NCI-H2029 (cell line): Measurements from ENCODE around the gene PEPD.

Source experiments
- DNase-seq: peaks from one replicate; lab custom pipeline; 2025; lab: John Stamatoyannopoulos, UW

The PEPD gene

GRCh38 chr19:33420821-33421220 lies 100.8 kb downstream of the PEPD start:
- no peak for DNase-seq

DNA sequence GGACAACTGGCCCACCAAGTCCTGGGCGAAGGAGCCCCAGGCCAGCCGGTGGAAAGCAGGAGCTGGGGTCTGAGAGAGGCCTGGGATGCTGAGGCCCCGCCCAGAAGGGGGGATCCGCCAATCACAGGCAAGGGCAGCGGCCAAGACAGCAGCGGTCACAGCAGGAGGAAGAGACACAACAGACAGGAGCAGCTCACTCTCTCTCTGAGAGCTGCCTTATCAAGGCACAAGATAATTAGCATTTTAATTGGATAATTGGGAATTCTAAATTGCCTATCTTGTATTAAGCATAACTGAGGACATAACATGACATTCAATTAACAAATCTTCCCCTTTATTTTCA lies 101.8 kb downstream of the PEPD start:
- DNase-seq = no peak

- DNase-seq = no peak
Measured at GRCh38 chr19:33418871-33419787, 102.5 kb downstream of the PEPD start.

DNA sequence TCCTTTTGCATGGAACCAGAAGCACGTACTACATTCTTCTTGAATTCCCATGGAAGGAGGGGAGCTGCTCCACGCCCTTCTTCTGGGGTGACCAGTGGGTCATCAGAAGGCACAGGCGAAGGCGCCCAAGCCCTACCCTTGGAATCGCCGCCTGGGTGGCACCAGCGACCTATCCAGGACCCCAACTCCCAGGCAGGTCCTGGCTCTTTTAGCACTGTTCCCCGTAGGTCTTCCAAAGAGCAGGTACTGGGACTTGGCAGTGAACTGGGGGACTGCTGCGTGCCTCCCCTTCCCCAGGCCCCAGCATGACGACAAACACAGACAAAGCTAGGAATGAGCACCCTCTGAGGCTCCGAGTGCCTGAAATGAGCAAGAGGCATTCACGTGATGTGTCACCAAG lies 103.1 kb downstream of the PEPD start:
- no peak for DNase-seq

GRCh38 chr19:33417751-33418150 lies 103.8 kb downstream of the PEPD start:
- no peak for DNase-seq

DNA sequence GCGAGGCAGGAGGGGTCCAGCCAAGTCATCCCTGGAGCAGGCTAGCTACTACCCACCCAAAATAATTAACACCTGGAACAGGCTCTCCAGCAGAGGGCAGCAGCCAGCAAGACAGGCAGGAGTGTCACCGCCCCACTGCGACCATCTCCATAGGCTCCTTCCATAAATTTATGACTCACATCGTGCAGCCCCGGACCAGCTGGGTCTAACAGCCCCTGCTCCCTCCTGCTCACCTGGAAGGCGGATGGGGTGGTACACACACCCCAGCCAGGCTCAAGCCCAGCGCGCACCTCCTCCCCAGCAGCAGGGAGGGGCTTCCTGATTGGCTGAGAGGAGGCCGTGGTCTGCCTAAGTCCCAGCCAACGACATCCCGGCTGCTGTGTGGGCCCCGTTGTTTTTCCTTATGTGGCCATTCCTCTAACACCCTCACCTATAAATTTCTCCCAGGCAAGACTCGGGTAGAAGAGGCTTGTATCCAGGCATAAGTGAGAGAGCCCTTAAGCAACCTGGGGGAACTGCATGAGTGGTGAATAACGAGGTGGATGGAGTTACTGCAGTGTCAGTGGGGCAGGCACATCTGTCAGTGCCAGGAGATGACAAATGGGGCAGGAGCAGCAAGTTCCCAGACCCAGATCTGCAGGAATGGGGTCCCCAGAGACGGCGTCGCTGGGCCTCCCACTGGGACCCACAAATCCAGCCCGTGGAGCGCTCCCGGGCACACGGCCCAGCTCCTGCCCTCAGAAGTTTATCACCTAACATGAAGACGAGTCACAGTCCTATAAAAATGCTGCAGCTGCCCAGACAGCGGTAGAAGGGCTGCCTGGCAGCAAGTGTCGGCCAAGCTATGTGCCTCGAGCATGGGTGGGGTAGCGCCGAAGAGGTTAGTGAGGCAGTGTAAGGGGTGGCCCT lies 105.0 kb downstream of the PEPD start:
- DNase-seq = peak; percentile 34

DNA sequence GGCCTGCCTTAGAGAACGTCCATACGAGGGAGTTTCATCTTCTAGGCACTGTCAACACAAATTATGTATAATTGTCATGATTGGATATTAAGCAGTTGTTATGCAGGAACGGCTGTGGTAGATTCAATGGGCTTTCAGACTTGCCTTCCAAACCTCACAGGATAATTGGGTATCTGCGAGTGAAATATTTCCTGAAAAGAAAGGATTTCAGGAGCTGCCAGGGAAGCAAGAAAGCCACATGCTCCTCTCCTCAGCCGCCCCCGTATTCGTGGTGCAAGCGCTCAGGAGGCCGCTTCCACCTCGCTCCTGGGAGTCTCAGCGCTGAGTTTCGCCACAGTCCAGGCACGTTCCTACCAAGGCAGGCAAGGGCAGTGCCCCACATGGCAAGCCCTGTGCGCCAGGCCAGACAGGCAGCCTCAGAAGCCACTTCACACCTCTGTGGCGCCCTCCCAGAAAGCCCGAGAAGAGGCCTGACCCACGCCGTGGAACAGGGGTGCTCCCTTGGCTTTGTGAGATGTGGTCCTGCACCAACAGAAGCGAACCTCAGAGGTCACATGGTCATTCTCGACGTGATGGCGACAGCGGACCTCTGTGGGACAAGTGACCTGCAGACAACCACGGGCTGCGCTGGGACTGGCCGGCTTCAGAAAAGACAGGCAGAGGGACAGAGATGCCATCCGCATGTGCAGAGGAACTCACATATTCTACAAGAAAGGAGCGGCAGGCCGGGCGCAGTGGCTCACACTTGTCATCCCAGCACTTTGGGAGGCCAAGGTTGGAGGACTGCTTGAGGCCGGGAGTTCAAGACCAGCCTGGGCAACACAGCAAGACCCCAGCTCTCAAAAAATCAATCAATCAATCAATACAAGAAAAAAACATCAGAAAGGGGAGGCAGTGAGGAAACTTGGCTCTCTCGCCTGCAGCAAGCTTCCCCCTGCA lies 106.7 kb downstream of the PEPD start:
- no peak for DNase-seq

DNA sequence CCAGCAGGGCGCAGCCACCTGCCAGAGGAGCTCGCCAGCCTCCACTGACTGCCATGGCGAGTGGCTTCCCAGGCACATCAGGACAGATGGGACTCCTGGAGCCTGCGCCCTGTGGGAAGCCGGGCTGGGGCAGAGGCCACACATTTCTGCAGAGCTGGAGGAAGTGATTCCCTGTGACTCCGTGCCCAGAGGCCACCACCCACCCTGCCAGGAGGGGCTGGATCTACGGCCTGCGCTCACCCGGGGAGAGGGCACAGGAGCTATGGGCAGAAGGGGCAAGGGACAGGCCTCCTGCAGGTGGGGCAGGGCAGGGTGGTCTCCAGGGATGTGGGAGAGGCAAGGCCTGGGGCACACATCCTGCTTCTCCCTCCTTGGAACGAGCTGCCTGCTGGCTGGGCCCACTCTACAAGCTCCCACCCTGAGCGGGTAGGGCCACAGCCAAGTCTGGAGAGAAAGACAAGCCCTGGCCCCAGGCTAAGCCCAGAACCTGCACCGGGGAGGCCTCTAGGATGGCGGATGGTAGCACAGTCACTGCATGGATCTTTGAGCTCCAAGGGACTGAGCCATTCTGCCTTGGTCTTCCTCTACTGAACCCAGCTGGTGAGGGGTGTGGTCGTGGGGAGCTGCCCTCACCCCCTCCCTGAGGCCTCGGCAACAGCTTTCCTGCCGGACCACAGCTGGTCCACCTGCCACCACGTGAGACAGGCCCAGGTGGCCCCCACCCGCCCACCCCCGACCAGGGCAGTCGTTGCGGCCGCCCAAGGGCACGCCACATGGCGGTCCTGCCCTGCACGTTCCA lies 107.5 kb downstream of the PEPD start:
- no peak for DNase-seq

DNA sequence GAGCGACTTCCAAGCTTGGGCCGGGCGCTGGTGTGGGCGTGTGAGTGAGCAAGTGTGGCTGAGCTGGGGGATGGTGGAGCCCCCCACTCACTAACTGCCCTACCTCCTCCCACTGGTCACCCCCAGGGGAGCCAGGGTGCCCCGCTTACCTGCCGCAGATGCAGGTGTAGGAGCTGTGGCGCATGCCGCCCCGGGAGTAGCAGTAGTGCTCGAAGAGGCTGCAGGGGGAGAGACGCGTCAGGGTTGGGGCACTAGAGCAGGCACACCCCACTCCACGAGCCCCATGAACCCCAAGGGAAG lies 108.2 kb downstream of the PEPD start:
- no peak for DNase-seq

GRCh38 chr19:33412601-33413425 lies 108.8 kb downstream of the PEPD start:
- no peak for DNase-seq

- DNase-seq = no peak
Measured at GRCh38 chr19:33411621-33412180, 109.9 kb downstream of the PEPD start.

- no peak for DNase-seq
Measured at GRCh38 chr19:33410915-33411401, 110.6 kb downstream of the PEPD start.

DNA sequence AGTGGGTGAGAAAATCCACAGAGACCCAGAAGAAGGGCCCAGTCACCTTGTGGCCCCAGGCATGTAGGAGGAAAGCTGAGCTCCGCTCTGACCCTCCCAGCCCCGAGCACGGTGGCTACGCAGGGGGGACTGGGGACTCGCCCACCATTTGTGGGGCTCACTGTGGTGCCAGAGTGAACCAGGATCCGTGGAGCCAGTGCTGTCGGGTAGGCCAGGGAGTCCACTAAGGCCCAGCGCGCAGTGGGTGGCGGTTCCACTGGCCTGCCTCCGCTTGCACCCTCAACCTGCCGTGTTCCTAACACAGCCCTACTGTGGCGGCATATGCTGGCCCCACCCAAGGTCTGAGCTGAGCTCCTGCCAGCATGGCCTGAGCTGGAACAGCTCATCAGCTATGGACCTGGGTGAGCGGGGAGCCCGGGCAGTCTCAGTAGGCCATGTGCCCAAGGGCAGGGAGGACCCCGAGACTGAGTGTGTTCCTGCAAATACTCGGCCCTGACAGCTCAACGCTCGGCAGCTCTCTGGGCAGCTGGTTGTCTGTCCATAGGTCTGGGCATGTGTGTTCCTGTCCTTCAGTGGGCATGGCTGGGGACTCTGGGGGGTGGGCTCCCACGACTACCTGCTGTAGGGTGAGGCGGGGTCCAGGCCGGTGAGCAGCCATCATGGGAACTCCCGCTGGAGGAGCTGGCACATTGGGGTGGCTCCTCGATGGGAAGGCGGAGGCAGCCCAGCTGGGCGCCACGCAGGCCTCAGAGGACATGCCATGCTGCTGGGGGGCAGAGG lies 111.5 kb downstream of the PEPD start:
- no peak for DNase-seq

GRCh38 chr19:33408538-33409434 lies 112.8 kb downstream of the PEPD start:
- no peak for DNase-seq

DNA sequence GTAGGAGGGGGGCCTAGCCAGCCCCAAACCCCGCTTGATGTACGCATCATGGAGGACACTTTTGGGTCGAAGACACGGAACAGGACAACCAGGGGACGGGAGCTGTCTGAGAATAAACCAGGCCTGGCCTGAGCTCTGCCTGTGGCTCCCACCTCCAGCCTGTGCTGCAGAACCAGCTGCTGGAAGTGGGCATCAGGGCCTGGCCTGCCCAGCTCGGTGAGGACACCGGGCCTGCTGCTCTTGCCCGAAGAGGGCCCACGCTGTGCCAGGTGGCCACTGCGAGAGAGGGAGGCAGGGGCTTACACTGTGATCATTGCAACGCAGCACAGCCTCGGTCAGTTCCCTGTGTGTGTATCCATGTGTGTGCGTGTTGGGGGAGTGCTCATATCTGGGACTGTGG lies 113.5 kb downstream of the PEPD start:
- DNase-seq = no peak

GRCh38 chr19:33407716-33408115 lies 113.9 kb downstream of the PEPD start:
- DNase-seq = no peak

GRCh38 chr19:33407140-33407551 lies 114.4 kb downstream of the PEPD start:
- DNase-seq = no peak

- peak; percentile 6 for DNase-seq
Measured at GRCh38 chr19:33406521-33407139, 115.0 kb downstream of the PEPD start.
